ENCODE measurements around the gene EYS.

The EYS gene

GRCh38 chr6:64930681-64931080, 776.3 kb downstream of the EYS start:
- no peak for DNase-seq

GRCh38 chr6:64926051-64926450, 781.0 kb downstream of the EYS start:
- DNase-seq = no peak

GRCh38 chr6:64920257-64920656, 786.8 kb downstream of the EYS start:
- DNase-seq = no peak

GRCh38 chr6:64914124-64914523, 792.9 kb downstream of the EYS start:
- DNase-seq = no peak

GRCh38 chr6:64912966-64913365, 794.1 kb downstream of the EYS start:
- no peak for DNase-seq

- no peak for DNase-seq
Measured at GRCh38 chr6:64908104-64908503, 798.9 kb downstream of the EYS start.

GRCh38 chr6:64904616-64905015, 802.4 kb downstream of the EYS start:
- DNase-seq = no peak

GRCh38 chr6:64902596-64902995, 804.4 kb downstream of the EYS start:
- no peak for DNase-seq

- no peak for DNase-seq
Measured at GRCh38 chr6:64896939-64897338, 810.1 kb downstream of the EYS start.

- no peak for DNase-seq
Measured at GRCh38 chr6:64895945-64896344, 811.1 kb downstream of the EYS start.

- DNase-seq = no peak
Measured at GRCh38 chr6:64890609-64891008, 816.4 kb downstream of the EYS start.

GRCh38 chr6:64889144-64889543, 817.9 kb downstream of the EYS start:
- no peak for DNase-seq

- DNase-seq = peak; percentile 8
Measured at GRCh38 chr6:64874776-64875175, 832.2 kb downstream of the EYS start.

- no peak for DNase-seq
Measured at GRCh38 chr6:64872633-64873032, 834.4 kb downstream of the EYS start.

- no peak for DNase-seq
Measured at GRCh38 chr6:64861039-64861651, 845.9 kb downstream of the EYS start.

GRCh38 chr6:64860203-64860602, 846.8 kb downstream of the EYS start:
- no peak for DNase-seq

GRCh38 chr6:64850121-64850520, 856.9 kb downstream of the EYS start:
- DNase-seq = no peak

GRCh38 chr6:64848467-64848866, 858.6 kb downstream of the EYS start:
- DNase-seq = no peak

- DNase-seq = no peak
Measured at GRCh38 chr6:64847396-64847795, 859.6 kb downstream of the EYS start.

- no peak for DNase-seq
Measured at GRCh38 chr6:64838726-64839125, 868.3 kb downstream of the EYS start.

- DNase-seq = no peak
Measured at GRCh38 chr6:64831680-64832079, 875.3 kb downstream of the EYS start.

GRCh38 chr6:64817525-64817924, 889.5 kb downstream of the EYS start:
- DNase-seq = no peak

GRCh38 chr6:64815718-64816117, 891.3 kb downstream of the EYS start:
- no peak for DNase-seq

- no peak for DNase-seq
Measured at GRCh38 chr6:64812138-64812537, 894.9 kb downstream of the EYS start.

- DNase-seq = no peak
Measured at GRCh38 chr6:64811119-64811518, 895.9 kb downstream of the EYS start.

- DNase-seq = no peak
Measured at GRCh38 chr6:64807785-64808184, 899.2 kb downstream of the EYS start.
